Activated gamma-delta T cell (primary cell): ENCODE measurements around the gene ONECUT3.
"Not testable (repeated sequence)": the region's sequence is repeated elsewhere in the genome, so short reads cannot be mapped to it uniquely, and the experiment has no call there.

Experiments
- DNase-seq: peaks from one replicate; lab custom pipeline; 2025; lab: John Stamatoyannopoulos, UW

The ONECUT3 gene

GRCh38 chr19:1755467-1756171 lies 2.3 kb downstream of the ONECUT3 start:
- no peak for DNase-seq

GRCh38 chr19:1756264-1756663 lies 3.0 kb downstream of the ONECUT3 start:
- DNase-seq = no peak

- DNase-seq = no peak
These were observed 3.6 kb downstream of the ONECUT3 start for GRCh38 chr19:1756705-1757465.

GRCh38 chr19:1757468-1758230 lies 4.3 kb downstream of the ONECUT3 start:
- DNase-seq = no peak

- no peak for DNase-seq
These were observed 4.9 kb downstream of the ONECUT3 start for GRCh38 chr19:1758231-1758577.

- no peak for DNase-seq
These were observed 5.9 kb downstream of the ONECUT3 start for GRCh38 chr19:1758959-1759903.

- DNase-seq = no peak
These were observed 6.7 kb downstream of the ONECUT3 start for GRCh38 chr19:1760020-1760419.

GRCh38 chr19:1760786-1761527 lies 7.7 kb downstream of the ONECUT3 start:
- not testable (repeated sequence) for DNase-seq

GRCh38 chr19:1761528-1762242 lies 8.4 kb downstream of the ONECUT3 start:
- DNase-seq = no peak

GRCh38 chr19:1762243-1763117 lies 9.2 kb downstream of the ONECUT3 start:
- DNase-seq = no peak

- no peak for DNase-seq
These were observed 10.6 kb downstream of the ONECUT3 start for GRCh38 chr19:1763648-1764639.

- DNase-seq = no peak
These were observed 11.4 kb downstream of the ONECUT3 start for GRCh38 chr19:1764729-1765128.

GRCh38 chr19:1765232-1765903 lies 12.1 kb downstream of the ONECUT3 start:
- DNase-seq = no peak

GRCh38 chr19:1765904-1766799 lies 12.8 kb downstream of the ONECUT3 start:
- no peak for DNase-seq

- DNase-seq = no peak
These were observed 13.6 kb downstream of the ONECUT3 start for GRCh38 chr19:1766800-1767352.

GRCh38 chr19:1767464-1767933 lies 14.2 kb downstream of the ONECUT3 start:
- no peak for DNase-seq
